NCI-H187 treated with DMSO at 0.1 percent for 48 hours (cell line): ENCODE measurements around the gene TDRD12.
"Not testable (repeated sequence)": the region's sequence is repeated elsewhere in the genome, so short reads cannot be mapped to it uniquely, and the experiment has no call there.

Source experiments
- DNase-seq: peaks from one replicate; lab custom pipeline; 2025; lab: John Stamatoyannopoulos, UW

Gene TDRD12

DNA sequence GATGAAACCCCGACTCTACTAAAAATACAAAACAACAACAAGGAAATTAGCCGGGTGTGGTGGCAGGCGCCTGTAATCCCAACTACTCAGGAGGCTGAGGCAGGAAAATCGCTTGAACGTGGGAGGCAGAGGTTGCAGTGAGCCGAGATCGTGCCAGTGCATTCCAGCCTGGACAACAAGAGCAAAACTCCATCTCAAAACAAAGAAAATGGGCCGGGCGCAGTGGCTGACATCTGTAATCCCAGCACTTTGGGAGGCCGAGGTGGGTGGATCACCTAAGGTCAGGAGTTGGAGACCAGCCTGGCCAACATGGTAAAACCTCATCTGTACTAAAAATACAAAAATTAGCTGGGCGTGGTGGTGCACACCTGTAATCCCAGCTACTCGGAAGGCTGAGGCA is 112.5 kb downstream of the TDRD12 start:
- DNase-seq, result not testable (repeated sequence)

DNA sequence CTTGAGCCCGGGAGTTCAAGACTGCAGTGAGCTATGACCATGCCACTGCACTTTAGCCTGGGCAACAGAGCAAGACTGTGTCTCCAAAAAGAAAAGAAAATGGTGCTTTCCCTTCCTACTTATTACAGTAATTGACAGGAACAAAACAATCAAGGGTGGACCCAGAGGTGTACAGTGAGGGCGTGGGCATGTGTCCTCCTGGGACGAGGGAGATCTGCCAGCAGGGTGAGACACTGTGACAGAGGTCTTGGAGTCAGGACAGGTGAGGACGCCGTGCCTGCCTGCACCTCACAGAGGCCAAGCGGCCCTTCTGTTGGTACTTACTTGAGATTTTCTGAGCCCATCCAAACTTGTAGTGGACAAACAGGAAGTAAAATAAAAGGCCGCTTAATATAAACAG is 113.3 kb downstream of the TDRD12 start:
- DNase-seq, result not testable (repeated sequence)

DNA sequence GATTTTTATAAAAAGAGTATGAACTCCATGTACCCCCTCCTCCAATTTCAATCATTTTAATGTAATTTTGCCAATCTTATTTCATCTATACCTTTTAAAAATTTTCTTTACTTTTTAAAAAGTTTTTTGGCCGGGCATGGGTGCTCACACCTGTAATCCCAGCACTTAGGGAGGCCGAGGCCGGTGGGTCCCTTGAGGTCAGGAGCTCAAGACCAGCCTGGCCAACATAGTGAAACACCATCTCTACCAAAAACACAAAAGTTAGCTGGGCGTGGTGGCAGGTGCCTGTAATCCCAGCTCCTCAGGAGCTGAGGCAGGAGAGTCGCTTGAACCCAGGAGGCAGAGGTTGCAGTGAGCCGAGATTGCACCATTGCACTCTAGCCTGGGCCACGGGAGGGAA is 113.8 kb downstream of the TDRD12 start:
- not testable (repeated sequence) for DNase-seq

DNA sequence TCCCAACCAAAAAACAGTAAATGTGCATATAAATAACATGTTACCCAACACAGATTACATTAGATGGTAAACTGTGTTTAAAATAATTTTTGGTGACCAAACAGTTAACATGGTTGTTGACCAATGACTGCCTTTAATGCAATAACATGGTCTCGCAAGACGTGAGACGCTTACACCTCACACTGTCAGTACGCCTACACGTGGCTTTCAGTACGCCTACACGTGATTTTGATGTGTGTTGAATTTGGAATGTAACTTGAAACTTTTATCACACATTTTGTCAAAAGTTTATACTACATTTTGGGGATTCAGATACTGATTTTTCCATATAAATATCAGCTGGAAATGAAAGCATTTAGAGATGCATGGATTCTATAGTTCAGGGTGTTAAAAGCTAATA is 118.0 kb downstream of the TDRD12 start:
- no peak for DNase-seq

DNA sequence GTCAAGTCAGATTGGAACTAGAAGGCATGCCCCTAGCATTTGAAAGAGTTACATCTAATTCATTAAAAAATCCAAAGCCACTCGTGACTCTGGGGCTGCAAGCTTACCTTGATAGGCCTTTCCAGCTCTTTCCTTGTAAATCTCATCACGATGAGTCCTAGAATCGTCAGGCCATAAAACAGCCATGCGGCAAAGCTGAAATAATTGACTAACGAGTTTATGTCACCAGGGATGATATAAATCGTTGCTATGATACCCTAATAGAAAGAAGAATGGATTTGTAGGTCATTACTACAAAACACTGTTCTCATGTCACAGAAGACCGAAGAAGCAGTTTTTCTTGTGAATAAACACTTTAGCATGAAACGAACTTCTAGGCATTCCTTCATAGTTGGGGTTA is 122.5 kb downstream of the TDRD12 start:
- DNase-seq, result no peak

DNA sequence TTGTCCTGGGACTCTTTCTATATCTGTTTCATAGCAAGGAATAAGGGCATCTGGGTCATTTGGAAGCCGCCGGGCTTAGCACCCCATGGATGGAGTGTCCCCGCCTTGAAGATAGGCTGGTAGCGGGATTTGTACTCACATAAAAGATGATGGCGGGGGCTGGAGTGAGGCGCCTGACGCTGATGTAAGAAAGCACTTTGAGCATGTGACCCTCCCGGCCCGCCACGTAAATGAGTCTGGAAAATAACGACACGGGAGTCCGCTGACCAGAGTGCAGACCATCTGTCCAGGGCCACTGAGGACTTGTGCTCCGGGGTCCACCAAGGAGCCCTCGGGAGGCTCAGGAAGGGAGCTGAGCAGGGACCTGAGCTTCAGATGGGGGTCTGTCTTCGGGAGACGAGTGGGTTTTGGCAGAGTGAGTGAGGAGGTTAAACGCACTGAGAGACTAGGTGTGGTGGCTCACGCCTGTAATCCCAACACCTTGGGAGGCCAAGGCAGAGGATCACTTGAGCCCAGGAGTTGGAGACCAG is 124.2 kb downstream of the TDRD12 start:
- DNase-seq, result no peak

DNA sequence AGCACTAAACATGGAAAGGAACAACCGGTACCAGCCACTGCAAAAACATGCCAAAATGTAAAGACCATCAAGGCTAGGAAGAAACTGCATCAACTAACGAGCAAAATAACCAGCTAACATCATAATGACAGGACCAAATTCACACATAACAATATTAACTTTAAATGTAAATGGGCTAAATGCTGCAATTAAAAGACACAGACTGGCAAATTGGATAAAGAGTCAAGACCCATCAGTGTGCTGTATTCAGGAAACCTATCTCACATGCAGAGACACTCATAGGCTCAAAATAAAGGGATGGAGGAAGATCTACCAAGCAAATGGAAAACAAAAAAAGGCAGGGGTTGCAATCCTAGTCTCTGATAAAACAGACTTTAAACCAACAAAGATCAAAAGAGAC is 128.5 kb downstream of the TDRD12 start:
- not testable (repeated sequence) for DNase-seq

DNA sequence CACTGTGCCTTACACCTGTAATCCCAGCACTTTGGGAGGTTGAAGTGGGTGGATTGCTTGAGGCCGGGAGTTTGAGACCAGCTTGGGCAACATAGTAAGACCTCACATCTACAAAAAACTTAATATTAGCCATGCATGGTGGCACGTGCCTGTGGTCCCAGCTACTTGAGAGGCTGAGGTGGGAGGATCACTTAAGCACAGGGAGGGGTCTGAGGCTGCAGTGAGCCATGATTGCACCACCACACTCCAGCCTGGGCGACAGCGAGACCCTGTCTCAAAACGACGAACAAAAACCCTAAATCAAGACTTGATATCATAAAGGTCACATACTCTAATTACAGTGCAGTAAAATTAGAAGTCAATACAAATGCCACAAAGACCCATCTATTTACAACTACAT is 132.6 kb downstream of the TDRD12 start:
- no peak for DNase-seq

DNA sequence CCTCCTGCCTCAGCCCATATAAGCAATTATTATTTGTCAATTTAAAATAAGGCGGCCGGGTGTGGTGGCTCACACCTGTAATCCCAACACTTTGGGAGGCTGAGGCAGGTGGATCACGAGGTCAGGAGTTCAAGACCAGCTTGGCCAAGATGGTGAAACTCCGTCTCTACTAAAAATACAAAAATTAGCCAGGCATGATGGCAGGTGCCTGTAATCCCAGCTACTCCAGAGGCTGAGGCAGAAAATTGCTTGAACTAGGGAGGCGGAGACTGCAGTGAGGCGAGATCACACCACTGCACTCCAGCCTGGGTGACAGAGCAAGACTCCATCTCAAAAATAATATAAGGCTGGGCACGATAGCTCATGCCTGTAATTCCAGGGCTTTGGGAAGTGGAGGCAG is 137.3 kb downstream of the TDRD12 start:
- not testable (repeated sequence) for DNase-seq

DNA sequence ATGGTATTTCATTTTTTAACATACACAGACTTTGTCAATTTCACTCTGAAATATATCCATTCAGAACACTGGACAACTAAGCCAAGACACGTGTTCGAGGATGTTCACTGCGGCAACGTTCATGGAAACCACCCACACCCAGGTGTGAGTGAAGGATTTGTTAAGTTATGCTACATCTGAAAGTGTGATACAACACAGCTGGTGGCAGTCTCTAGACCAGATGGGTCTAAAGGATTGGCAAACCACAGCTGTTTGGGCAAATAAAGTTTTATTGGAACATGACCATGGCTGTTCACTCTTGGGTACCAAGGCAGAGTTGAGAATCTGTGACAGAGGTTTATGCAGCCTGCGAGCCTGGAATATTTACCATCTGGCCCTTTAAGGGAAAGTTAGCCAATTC is 138.0 kb downstream of the TDRD12 start:
- no peak for DNase-seq

DNA sequence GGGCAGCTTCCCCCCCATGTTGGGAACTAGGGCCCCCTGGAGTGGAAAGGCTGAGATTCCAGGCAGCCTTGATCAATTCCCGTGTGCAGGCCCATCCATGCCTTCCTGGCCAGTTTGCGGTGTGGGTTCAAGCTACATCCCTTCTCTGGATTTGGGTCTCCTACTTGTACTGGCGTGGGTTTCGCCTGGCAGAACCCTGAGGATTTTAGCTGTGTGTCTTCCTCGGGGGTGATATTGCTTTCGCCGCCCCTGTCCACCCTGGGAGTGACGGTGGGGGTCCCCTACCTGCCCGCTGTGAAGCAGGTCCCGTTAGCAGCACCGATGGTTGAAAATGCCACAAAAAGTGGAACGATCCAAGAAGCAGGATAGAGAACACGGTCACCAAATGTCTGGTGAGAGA is 138.6 kb downstream of the TDRD12 start:
- no peak for DNase-seq

DNA sequence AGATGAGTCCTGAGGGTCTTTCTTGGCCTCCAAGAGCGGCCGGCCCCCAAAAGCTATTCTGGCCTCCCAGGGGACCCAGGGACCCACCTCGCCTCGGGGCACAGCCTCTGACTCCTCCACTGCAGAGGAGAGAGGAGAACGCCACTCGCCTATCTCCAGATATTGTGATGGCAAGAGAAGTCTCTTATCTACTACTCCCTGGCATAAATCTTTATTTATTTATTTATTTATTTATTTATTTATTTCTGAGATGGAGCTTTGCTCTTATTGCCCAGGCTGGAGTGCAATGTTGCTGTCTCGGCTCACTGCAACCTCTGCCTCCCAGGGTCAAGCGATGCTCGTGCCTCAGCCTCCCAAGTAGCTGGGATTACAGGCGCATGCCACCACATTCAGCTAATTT is 139.0 kb downstream of the TDRD12 start:
- DNase-seq, result no peak

DNA sequence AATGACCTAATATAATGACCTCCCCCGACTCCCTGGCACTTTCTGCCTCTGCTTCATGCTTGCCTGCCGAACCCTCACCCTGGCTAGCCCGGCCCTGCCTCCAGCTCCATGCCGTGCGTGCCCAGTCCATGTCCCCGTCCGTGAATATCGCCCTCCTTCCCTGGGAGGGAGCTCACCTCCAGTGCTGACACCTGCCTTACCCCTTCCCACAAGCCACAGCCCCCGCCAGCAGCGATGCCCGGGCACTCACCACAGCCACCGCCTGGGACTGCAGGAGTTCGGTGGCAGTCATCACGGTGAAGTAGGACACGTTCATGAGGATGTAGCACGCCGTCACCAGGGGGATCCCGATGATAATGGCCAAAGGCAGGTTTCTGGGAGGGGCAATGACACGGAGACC is 140.0 kb downstream of the TDRD12 start:
- no peak for DNase-seq

DNA sequence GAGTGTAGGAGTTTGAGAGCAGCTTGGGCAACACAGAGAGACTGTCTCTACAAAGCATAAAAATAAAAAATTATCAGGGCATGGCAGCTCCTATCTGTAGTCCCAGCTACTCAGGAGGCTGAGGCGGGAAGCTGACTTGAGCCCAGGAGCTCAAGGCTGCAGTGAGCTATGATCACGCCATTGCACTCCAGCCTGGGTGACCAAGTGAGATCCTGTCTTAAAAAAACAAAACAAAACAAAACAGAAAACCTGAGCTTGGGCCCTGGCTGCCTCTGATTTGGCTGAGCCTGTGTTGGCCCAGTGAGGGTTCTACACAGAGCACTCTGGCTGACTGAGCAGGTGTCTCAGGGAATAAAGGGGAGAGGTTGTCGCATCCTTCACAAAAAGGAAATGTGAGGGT is 142.0 kb downstream of the TDRD12 start:
- no peak for DNase-seq

DNA sequence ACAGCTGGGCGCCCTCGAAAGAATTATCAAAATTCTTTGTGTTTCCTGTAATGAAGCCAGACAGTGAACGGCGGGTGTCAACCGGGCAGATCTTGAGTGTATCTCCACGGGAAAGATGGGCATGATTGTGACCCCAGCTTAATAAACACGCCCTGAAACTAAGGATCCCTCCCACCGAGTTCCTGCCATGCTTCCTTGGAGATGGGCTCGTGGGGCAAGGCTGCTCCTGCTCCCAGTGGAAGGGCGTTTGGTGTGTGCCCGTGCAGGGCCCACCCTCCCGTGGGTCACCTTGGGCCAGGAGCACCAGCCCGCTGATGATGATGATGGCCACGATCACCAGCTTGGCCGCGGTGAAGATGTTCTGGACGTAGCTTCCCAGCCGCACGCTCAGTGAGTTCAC is 142.6 kb downstream of the TDRD12 start:
- no peak for DNase-seq

DNA sequence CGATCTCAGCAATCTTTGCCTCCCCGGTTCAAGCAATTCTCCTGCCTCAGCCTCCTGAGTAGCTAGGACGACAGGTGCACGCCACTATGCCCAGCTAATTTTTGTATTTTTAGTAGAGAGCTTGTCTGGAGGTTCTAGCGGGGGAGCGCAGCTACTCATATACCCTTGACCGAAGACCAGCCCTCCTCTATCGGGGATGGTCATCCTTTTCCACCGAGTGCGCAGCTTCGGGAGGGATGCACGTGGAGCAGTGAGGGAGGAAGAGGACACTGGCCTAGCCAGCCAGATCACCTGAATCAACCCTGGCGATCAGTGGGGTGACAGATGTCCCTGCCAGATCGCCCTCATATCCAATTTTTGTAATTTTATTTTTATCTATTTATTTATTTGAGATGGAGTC is 143.2 kb downstream of the TDRD12 start:
- no peak for DNase-seq

DNA sequence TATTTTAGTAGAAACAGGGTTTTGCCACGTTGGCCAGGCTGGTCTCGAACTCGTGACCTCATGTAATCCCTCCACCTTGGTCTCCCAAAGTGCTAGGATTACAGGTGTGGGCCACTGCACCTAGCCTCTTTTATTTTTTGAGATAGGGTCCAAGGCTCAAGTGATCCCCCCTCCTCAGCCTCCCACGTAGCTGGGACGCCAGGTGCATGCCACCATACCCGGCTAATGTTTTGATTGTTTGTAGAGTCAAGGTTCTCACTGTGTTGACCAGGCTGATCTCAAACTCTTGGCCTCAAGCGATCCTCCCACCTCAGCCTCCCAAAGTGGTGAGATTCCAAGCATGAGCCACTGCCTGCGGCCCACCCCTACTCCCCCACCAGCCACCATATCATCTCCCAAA is 143.7 kb downstream of the TDRD12 start:
- no peak for DNase-seq

DNA sequence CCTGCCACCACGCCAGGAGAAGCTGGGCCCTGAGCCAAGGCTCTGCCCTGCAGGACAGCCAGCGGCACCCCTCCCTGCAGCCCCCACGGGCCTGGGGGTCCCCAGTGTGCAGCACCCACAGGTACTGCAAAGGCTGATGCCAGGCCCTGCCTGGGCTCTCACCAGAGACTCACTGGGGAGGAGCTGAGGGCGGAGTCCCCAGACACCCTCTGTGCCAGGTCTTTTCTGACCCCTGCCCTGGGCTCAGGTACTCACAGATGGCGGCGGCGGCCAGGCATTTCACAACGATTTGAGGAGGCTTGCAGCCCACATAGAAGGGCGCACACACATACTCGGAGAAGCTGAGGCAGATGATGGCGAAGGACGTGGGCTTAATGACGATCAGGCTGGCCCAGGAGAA is 144.3 kb downstream of the TDRD12 start:
- no peak for DNase-seq

DNA sequence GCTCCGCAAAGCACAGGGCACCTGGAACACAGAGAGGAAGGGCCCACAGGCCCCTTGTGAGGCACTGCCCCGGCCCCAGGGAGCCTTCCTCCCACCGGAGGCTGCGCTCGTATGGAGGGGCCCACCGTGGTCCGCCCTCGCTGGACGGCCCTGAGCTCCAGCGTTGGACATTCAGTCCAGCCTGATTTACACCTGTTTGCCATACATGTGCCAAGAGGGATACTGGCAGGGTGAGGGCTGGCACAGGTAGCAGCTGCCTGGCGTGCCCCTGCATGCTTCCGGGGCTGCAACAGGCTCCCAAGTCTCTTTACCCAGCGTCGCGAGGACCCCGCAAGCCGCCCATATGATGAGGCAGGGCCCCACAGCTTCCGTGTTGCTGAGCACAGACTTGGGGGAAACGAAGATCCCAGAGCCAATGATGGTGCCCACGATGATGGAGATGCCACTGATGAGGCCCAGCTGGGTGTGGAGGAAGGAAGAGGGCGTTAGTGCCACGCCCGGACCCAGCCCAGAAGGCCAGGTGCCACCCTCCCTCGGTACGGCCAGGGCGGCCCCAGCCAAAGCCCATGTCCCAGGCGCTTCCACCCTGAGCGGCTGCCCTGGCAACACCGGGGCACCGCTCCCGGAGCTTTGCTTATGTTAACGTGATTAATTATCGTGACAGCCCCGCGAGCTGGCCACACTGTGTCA is 144.9 kb downstream of the TDRD12 start:
- no peak for DNase-seq

DNA sequence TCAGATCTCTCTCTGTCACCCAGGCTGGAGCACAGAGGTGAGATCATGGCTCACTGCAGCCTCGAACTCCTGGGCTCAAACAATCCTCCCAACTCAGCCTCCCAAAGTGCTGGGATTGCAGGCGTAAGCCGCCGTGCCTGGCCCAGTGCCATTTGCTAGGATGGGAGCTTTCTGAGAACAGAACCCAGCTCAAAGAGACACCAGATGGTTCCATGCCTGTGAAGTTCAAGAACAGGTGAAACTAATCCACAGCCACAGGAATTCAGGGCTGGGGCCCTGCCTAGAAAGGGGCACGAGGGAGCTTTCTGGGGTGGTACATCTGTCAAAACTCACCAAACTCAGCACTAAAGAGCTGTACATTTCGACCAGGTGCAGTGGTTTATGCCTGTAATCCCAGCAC is 145.8 kb downstream of the TDRD12 start:
- no peak for DNase-seq

DNA sequence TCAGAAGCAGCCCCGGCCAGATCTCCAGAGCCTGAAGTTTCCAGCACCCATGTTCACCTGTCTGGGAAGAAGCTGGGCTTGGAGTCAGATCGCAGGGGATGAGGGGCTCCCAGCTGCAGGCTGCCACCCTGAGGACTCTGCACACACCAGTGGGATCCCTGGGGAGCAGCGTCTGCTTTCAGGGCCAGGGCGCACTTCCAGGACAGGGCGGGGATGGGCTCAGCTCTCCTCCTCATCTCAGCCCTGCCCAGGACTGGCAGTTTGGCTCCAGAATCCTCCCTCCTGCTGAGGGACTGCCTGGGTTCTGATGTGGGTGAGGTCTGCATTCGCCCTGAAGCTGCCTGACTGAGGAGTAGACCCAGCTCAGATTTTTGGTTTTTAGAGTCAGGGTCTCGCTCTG is 146.5 kb downstream of the TDRD12 start:
- no peak for DNase-seq

DNA sequence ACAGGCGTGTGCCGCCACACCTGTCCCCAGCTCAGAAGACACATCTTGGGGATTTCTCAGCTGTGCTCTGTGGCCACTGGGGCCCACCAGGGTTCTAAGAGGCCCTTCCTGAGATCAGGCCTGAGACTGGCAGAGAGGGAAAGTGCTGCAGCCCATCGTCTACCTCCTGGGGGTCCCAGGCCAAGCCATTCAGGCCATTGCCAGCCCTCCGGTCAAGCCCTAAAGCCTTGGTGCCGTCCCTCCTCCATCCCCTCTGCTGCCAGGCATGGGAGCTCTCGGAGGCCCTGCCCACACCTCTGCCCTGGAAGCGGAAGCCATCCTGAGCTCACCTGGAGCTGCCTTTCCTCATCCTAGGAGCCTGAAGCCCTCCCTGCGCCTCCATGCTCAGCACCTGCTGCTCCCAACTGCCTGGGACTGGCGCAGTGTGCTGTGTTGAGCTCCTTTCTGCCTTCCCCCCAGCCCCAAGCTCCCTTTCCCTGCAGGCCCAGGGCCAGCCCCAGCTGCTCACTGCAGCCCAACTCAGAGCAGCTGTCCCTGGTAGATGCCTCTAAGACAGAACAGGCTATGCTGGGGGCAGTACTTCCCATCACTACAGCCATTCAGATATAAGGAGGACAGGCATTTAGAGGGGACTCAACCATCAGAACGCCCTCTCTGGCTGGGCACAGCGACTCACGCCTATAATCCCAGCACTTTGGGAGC is 147.1 kb downstream of the TDRD12 start:
- no peak for DNase-seq

DNA sequence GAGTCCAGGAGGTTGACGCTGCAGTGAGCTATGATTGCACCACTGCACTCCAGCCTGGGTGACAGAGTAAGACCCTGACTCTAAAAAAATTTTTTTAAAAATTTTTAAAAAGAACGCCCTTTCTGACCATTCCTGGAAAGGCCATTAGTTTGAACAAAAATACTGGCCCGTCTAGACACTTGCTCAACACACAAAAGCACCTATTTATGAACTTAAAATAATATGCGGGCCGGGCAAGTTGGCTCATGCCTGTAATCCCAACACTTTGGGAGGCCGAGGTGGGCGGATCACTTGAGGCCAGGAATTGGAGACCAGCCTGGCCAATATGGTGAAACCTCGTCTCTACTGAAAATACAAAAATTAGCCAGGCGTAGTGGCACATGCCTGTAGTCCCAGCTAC is 147.9 kb downstream of the TDRD12 start:
- not testable (repeated sequence) for DNase-seq
